NT2/D1 (cell line): ENCODE measurements around the gene SART3.

Experiments used
- SUZ12 ChIP-seq: IDR thresholded peaks from 2 replicates; pipeline ENCODE4 v1.6.1; 2011; ENCODE audit not compliant: insufficient read length, insufficient read depth; ENCODE audit errors: extremely low read depth
- YY1 ChIP-seq: IDR thresholded peaks from 2 replicates; pipeline ENCODE4 v1.6.1; 2011; ENCODE audit not compliant: insufficient read length, insufficient read depth
- ZNF274 ChIP-seq: IDR thresholded peaks from 2 replicates; pipeline ENCODE4 v1.6.1; 2011; ENCODE audit warnings: mild to moderate bottlenecking, low read depth, low read length

DNA sequence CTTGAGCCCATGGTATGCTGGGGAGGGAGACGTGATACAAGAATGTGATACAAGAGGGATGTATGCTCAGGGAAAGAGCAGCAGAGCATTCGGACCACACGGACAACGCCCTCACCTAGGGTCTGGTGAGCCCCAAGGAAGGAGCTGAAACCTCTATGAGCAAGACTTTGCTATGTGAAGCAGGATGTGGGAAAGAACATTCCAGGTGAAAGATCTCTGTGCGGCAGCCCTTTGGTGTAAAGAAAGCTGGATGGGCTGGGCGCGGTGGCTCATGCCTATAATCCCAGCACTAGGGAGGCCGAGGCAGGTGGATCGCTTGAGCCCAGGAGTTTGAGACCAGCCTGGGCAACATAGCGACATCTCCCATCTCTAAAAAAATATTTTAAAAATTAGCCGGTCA lies 62.8 kb downstream of the SART3 start:
- TF ChIP-seq YY1 = no peak
- no peak for TF ChIP-seq ZNF274
- no peak for TF ChIP-seq SUZ12
